ENCODE measurements around the gene RNU2-63P.
A peak's percentile ranks its signal among the peaks of the same experiment; 100 is the strongest.
"Not testable (repeated sequence)": the region's sequence is repeated elsewhere in the genome, so short reads cannot be mapped to it uniquely, and the experiment has no call there.

The RNU2-63P gene

DNA sequence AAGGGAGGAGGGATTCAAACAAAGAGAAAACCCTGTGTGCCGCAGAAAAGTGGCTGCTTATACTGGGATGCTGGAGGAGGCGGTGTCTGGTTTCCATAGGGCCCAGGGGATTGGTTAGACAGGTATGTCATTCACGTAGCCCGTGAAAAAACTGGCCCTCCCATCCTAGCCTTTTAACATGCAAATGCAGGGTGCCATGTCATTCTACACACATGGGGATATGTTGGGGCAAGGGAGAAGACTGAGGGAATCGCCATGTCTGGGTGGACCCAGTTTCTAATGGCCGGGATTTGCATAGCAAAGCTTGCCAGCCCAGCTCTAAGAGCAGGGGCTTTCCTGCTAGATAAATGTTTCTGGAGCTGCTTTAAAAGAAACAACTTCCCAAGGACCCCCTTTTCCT, 8.2 kb upstream of the RNU2-63P start:
- Histone ChIP-seq H3K9ac (ENCODE audit: low read length) (no peak overlapping the region), H3K9me3 (ENCODE audit: low read length) (no peaks in the 10 kb centered on the region), H3K36me3 (ENCODE audit: insufficient read depth, low read length) (peaks cover 15% of the 10 kb centered on the region), H3K4me3 (ENCODE audit: low read depth in 1 of 2, low read length in 2 of 2) (no peak overlapping the region), H3K4me1 (ENCODE audit: insufficient read depth, low read length) (no peaks in the 10 kb centered on the region), H3K27ac (ENCODE audit: low read depth, low read length) (no peak overlapping the region), H3K27me3 (ENCODE audit: control insufficient read depth in 1 of 2, insufficient read depth in 2 of 2, low read length in 2 of 2) (no peaks in the 10 kb centered on the region)

GRCh38 chr2:88022669-88022921, 6.2 kb upstream of the RNU2-63P start:
- Histone ChIP-seq H3K4me3 (ENCODE audit: low read depth in 1 of 2, low read length in 2 of 2) (no peak overlapping the region), H3K9ac (ENCODE audit: low read length) (no peak overlapping the region), H3K9me3 (ENCODE audit: low read length) (no peaks in the 10 kb centered on the region), H3K27me3 (ENCODE audit: control insufficient read depth in 1 of 2, insufficient read depth in 2 of 2, low read length in 2 of 2) (no peaks in the 10 kb centered on the region), H3K27ac (ENCODE audit: low read depth, low read length) (no peak overlapping the region), H3K4me1 (ENCODE audit: insufficient read depth, low read length) (no peaks in the 10 kb centered on the region), H3K36me3 (ENCODE audit: insufficient read depth, low read length) (no peaks in the 10 kb centered on the region)

- Histone ChIP-seq H3K4me3 (ENCODE audit: low read depth in 1 of 2, low read length in 2 of 2) (no peak overlapping the region), H3K36me3 (ENCODE audit: insufficient read depth, low read length) (no peaks in the 10 kb centered on the region), H3K27ac (ENCODE audit: low read depth, low read length) (no peak overlapping the region), H3K9ac (ENCODE audit: low read length) (no peak overlapping the region), H3K27me3 (ENCODE audit: control insufficient read depth in 1 of 2, insufficient read depth in 2 of 2, low read length in 2 of 2) (no peaks in the 10 kb centered on the region), H3K9me3 (ENCODE audit: low read length) (no peaks in the 10 kb centered on the region), H3K4me1 (ENCODE audit: insufficient read depth, low read length) (no peaks in the 10 kb centered on the region)
These were observed 3.6 kb upstream of the RNU2-63P start for GRCh38 chr2:88019985-88020384.

GRCh38 chr2:88018909-88019308, 2.6 kb upstream of the RNU2-63P start:
- H3K9me3 ChIP-seq (ENCODE audit: low read length) = no peaks in the 10 kb centered on the region
- no peaks in the 10 kb centered on the region for H3K4me1 ChIP-seq (ENCODE audit: insufficient read depth, low read length)
- H3K27ac ChIP-seq (ENCODE audit: low read depth, low read length) = no peak overlapping the region
- no peak overlapping the region for H3K9ac ChIP-seq (ENCODE audit: low read length)
- no peak overlapping the region for H3K4me3 ChIP-seq (ENCODE audit: low read depth in 1 of 2, low read length in 2 of 2)
- no peaks in the 10 kb centered on the region for H3K36me3 ChIP-seq (ENCODE audit: insufficient read depth, low read length)
- H3K27me3 ChIP-seq (ENCODE audit: control insufficient read depth in 1 of 2, insufficient read depth in 2 of 2, low read length in 2 of 2) = no peaks in the 10 kb centered on the region

DNA sequence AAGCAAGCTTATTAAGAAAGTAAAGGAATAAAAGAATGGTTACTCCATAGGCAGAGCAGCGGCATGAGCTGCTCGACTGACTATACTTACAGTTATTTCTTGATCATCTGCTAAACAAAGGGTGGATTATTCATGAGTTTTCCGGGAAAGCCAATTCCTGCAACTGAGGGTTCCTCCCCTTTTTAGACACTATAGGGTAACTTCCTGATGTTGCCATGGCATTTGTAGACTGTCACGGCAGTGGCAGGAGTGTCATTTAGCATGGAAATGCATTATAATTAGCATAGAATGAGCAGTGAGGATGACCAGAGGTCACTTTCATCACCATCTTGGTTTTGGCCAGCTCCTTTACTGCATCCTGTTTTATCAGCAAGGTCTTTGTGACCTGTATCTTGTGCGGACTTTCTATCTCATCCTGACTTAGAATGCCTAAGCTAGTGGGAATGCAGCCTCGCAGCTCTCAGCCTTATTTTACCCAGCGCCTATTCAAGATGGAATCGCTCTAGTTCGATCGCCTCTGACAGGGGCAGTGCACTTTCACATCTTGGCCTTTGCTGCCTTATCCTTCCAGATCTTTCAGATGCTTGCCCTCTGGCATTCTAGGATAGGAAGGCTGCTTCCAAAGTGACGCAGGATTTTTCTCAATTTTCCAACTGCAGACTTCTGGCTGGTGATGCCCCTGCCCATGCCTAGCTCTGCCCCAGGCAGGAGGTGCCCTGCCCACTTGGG, 1.9 kb upstream of the RNU2-63P start:
- H3K4me1 ChIP-seq (ENCODE audit: insufficient read depth, low read length); H3K27ac ChIP-seq (ENCODE audit: low read depth, low read length); H3K4me3 ChIP-seq (ENCODE audit: low read depth in 1 of 2, low read length in 2 of 2); H3K27me3 ChIP-seq (ENCODE audit: control insufficient read depth in 1 of 2, insufficient read depth in 2 of 2, low read length in 2 of 2); H3K9me3 ChIP-seq (ENCODE audit: low read length); H3K9ac ChIP-seq (ENCODE audit: low read length); H3K36me3 ChIP-seq (ENCODE audit: insufficient read depth, low read length): not testable (repeated sequence)

DNA sequence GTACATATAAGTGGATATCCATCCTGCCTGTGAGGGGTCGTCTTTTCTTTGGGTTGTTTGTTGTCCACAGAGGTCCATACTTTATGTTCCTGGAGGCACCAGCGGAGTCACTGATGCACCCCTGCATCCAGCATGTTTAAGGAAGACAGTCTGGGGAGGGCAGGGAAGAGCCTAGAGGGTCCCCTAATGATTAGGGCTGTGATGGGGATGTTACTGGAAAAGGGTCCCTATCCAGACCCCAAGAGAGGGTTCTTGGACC, 1.4 kb upstream of the RNU2-63P start:
- not testable (repeated sequence) for H3K27ac ChIP-seq (ENCODE audit: low read depth, low read length); H3K9ac ChIP-seq (ENCODE audit: low read length); H3K4me3 ChIP-seq (ENCODE audit: low read depth in 1 of 2, low read length in 2 of 2)

GRCh38 chr2:88016960-88017779, 823 bp upstream of the RNU2-63P start:
- Histone ChIP-seq H3K4me3 (ENCODE audit: low read depth in 1 of 2, low read length in 2 of 2) (peak overlapping the region; percentile 87), H3K4me1 (ENCODE audit: insufficient read depth, low read length) (no peaks in the 10 kb centered on the region), H3K9me3 (ENCODE audit: low read length) (no peaks in the 10 kb centered on the region), H3K36me3 (ENCODE audit: insufficient read depth, low read length) (no peaks in the 10 kb centered on the region), H3K27ac (ENCODE audit: low read depth, low read length) (peak overlapping the region; percentile 70), H3K27me3 (ENCODE audit: control insufficient read depth in 1 of 2, insufficient read depth in 2 of 2, low read length in 2 of 2) (no peaks in the 10 kb centered on the region), H3K9ac (ENCODE audit: low read length) (peak overlapping the region; percentile 76)

More for the DNA sequence above, 1.4 kb upstream of the RNU2-63P start:
- H3K4me1 ChIP-seq (ENCODE audit: insufficient read depth, low read length); H3K27me3 ChIP-seq (ENCODE audit: control insufficient read depth in 1 of 2, insufficient read depth in 2 of 2, low read length in 2 of 2); H3K9me3 ChIP-seq (ENCODE audit: low read length); H3K36me3 ChIP-seq (ENCODE audit: insufficient read depth, low read length): not testable (repeated sequence)

- no peak overlapping the region for H3K9ac ChIP-seq (ENCODE audit: low read length)
- no peak overlapping the region for H3K4me3 ChIP-seq (ENCODE audit: low read depth in 1 of 2, low read length in 2 of 2)
- no peaks in the 10 kb centered on the region for H3K36me3 ChIP-seq (ENCODE audit: insufficient read depth, low read length)
- H3K4me1 ChIP-seq (ENCODE audit: insufficient read depth, low read length) = peaks cover 5% of the 10 kb centered on the region
- no peaks in the 10 kb centered on the region for H3K9me3 ChIP-seq (ENCODE audit: low read length)
- no peak overlapping the region for H3K27ac ChIP-seq (ENCODE audit: low read depth, low read length)
- no peaks in the 10 kb centered on the region for H3K27me3 ChIP-seq (ENCODE audit: control insufficient read depth in 1 of 2, insufficient read depth in 2 of 2, low read length in 2 of 2)
These were observed 5.3 kb downstream of the RNU2-63P start for GRCh38 chr2:88011011-88011410.

DNA sequence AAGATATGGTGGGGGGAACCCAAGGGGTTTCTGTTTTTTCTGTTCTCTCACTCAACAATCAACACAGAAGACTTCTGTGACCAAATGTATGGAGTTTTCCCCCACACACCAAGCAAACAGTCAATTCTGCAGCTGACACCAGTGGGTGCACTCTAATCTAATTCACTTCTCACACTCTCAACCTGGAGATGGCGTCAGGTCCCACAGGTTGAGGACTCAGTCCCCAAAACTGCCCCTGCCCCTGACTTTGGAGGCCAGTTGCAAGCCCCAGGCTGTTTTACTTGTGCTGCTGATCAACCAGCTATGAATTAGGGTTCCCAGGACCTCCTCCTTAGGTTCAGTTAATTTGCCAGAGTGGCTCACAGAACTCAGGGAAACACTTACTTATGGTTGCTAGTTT, 6.2 kb downstream of the RNU2-63P start:
- Histone ChIP-seq H3K36me3 (ENCODE audit: insufficient read depth, low read length) (no peaks in the 10 kb centered on the region), H3K4me3 (ENCODE audit: low read depth in 1 of 2, low read length in 2 of 2) (no peak overlapping the region), H3K4me1 (ENCODE audit: insufficient read depth, low read length) (peaks cover 5% of the 10 kb centered on the region), H3K9ac (ENCODE audit: low read length) (no peak overlapping the region), H3K27me3 (ENCODE audit: control insufficient read depth in 1 of 2, insufficient read depth in 2 of 2, low read length in 2 of 2) (no peaks in the 10 kb centered on the region), H3K9me3 (ENCODE audit: low read length) (no peaks in the 10 kb centered on the region), H3K27ac (ENCODE audit: low read depth, low read length) (no peak overlapping the region)

- Histone ChIP-seq H3K27ac (ENCODE audit: low read depth, low read length) (no peak overlapping the region), H3K9me3 (ENCODE audit: low read length) (no peaks in the 10 kb centered on the region), H3K4me1 (ENCODE audit: insufficient read depth, low read length) (peaks cover 5% of the 10 kb centered on the region), H3K9ac (ENCODE audit: low read length) (no peak overlapping the region), H3K27me3 (ENCODE audit: control insufficient read depth in 1 of 2, insufficient read depth in 2 of 2, low read length in 2 of 2) (peaks cover 0 to 4% of the 10 kb centered on the region in 2 donors), H3K36me3 (ENCODE audit: insufficient read depth, low read length) (no peaks in the 10 kb centered on the region), H3K4me3 (ENCODE audit: low read depth in 1 of 2, low read length in 2 of 2) (no peak overlapping the region)
These were observed 9.4 kb downstream of the RNU2-63P start for GRCh38 chr2:88006912-88007439.

- Histone ChIP-seq H3K4me3 (ENCODE audit: low read depth in 1 of 2, low read length in 2 of 2) (no peak overlapping the region), H3K27ac (ENCODE audit: low read depth, low read length) (no peak overlapping the region), H3K9me3 (ENCODE audit: low read length) (no peaks in the 10 kb centered on the region), H3K27me3 (ENCODE audit: control insufficient read depth in 1 of 2, insufficient read depth in 2 of 2, low read length in 2 of 2) (peaks cover 0 to 7% of the 10 kb centered on the region in 2 donors), H3K9ac (ENCODE audit: low read length) (no peak overlapping the region), H3K36me3 (ENCODE audit: insufficient read depth, low read length) (no peaks in the 10 kb centered on the region), H3K4me1 (ENCODE audit: insufficient read depth, low read length) (no peaks in the 10 kb centered on the region)
These were observed 10.6 kb downstream of the RNU2-63P start for GRCh38 chr2:88005776-88006175.
